Epithelial cell of esophagus (primary cell): Measurements from ENCODE around the gene PROM1.

Source experiments
- DNase-seq: peaks from one replicate; pipeline ENCODE4 v3.0.0; 2010; ENCODE audit warnings: low read depth
- H3K4me3 ChIP-seq: 2 replicates; pipeline ENCODE4 v1.5.1; 2011; ENCODE audit warnings: mild to moderate bottlenecking, low read length, control low read depth
- TF ChIP-seq, protein P1 (sequence below): IDR thresholded peaks from 2 replicates; pipeline ENCODE4 v1.5.1; 2011; ENCODE audit warnings: low read depth, mild to moderate bottlenecking, low read length, control low read depth, inconsistent platforms; ENCODE audit not compliant: insufficient read depth; ENCODE audit errors: missing control alignments

PROM1 gene

DNA sequence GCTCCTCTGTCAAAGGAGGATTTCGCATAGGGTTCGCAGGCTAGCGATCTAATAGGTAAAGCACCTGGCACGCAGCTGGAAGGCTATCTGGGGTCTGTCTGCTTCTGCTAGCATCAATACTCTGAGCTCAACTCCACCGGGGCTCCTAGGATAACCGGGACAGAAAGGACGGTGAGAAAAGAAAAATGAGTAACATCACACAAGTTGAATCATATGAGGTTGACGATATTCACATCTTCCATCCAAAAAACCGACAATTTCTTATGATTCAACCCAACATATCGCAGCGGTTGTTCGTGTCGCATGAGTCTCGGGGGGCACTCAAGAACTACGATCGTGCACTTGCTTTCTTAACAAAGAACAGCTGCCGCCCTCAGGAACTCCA, 1.8 kb downstream of the PROM1 start:
- no peak for DNase-seq
- H3K4me3 ChIP-seq: no peak overlapping the region
- TF ChIP-seq, protein P1, sequence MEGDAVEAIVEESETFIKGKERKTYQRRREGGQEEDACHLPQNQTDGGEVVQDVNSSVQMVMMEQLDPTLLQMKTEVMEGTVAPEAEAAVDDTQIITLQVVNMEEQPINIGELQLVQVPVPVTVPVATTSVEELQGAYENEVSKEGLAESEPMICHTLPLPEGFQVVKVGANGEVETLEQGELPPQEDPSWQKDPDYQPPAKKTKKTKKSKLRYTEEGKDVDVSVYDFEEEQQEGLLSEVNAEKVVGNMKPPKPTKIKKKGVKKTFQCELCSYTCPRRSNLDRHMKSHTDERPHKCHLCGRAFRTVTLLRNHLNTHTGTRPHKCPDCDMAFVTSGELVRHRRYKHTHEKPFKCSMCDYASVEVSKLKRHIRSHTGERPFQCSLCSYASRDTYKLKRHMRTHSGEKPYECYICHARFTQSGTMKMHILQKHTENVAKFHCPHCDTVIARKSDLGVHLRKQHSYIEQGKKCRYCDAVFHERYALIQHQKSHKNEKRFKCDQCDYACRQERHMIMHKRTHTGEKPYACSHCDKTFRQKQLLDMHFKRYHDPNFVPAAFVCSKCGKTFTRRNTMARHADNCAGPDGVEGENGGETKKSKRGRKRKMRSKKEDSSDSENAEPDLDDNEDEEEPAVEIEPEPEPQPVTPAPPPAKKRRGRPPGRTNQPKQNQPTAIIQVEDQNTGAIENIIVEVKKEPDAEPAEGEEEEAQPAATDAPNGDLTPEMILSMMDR: no peak

DNA sequence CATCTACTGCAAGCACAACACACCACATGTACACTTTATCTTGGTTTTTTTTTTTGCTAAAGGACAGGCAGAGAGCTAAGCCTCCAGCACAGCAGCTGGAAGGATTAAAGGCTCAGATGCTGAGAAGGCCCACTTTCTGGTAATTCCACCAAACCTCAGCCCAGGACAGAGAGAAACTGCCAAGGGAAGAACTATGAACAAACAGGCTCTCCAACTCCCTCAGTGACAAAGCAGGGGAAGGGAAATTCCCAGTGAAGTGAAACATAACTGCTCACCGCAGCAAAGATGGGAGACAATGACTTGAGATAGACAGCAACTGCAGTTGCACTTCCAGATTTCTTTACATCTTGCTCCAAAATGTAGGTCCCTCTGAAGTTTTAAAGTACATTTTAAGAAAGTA, 4.8 kb downstream of the PROM1 start:
- TF ChIP-seq, protein P1: no peak
- no peak overlapping the region for H3K4me3 ChIP-seq
- peak; percentile 70 for DNase-seq

DNA sequence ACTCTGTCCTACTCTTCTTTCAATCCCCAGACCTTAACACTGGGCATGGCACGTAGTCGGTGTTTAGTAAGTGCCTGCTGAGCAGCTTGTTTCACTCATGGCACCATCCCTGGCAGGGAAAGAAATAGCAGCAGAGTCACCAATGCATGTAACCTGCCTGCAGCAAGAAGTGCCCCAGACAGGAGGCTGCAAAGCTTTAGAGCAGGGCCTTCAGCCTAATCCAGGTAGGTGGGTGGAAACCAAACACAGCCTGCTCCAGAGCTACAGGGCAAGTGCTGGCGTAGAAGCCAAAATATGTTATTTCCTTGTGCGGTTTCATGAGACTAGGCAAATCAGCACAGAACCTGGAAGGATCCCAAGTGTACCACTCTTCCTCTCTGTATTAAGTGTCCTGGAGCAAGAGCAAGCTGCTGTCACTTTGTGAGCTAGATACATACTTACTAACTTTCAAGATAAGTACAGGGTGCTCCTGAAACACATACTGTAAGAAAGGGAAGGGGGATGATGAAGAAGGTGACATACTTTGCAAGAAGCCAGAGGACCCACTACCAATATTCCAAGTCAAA, 5.5 kb downstream of the PROM1 start:
- peak; percentile 30 for DNase-seq
- TF ChIP-seq, protein P1: no peak
- H3K4me3 ChIP-seq: no peak overlapping the region

DNA sequence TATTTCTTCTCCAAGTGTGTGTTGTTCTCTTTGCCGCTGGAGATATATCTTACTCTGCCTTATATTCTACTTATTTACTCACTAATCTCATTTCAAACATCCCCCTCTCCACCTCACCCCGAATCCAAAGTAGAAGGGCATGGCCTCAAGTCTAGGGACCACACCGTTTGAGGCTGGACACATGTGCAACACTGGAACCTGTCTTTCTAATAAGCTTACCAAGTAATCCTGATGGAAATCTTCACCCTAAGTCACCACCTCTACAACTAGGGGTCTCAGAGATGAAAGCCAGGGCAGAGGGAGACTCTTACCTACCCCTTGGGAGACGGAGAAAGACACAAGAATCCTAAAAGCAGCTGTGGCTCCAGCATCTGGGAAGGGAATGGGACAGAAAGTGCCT, 6.0 kb downstream of the PROM1 start:
- TF ChIP-seq, protein P1: no peak
- no peak overlapping the region for H3K4me3 ChIP-seq
- DNase-seq: no peak

DNA sequence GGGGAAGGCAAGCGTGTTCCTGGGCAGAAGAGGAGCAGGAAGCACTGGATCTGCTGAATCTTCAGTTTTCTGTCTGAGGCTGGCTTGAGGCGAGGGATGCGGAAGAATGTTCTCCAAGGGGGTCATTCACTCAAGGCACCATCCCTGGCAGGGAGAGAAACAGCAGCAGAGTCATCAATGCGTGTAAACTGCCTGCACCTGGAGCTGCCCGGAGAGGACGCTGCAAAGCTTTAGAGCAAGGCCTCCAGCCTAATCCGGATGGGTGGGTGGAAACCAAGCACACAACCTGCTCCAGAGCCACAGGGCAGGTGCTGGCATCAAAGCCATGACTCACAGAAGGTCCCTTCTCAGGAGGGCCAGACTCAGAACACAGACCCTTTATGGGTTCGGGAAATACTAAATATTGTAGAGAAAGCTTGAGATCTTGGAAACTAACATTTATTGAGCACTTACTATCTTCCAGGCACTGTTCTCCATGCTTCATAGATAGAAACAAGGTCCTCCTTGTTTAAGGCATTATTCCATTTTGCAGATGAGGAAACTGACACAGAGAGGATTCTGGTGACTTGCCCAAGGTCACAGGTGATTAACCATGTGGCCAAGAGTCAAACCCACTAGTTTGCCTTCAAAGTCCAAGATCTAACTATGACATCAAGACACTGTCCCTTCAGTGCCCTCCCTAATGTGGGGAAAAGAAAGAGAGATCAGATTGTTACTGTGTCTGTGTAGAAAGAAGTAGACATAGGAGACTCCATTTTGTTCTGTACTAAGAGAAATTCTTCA, 7.7 kb downstream of the PROM1 start:
- no peak overlapping the region for H3K4me3 ChIP-seq
- DNase-seq: no peak
- TF ChIP-seq, protein P1: no peak

DNA sequence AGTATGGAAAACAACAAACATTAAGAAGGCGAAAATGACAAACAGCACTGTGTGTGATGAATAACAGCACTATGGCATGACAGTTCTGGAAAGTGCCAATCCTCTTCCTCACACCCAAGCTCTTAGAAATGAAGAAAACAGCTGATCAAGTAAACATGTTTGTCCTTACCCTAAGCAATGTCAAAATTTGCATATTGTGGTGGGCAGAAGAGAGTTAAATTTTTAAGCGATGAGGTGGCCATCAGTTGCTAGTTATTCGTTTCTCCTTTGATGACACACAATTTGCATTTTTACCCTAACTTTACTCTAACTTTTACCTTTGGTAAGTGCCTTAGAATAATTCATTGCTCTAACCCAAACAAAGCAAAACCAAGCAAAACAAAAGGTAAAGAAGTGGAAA, 8.8 kb downstream of the PROM1 start:
- no peak for DNase-seq
- no peak overlapping the region for H3K4me3 ChIP-seq
- TF ChIP-seq, protein P1: no peak

DNA sequence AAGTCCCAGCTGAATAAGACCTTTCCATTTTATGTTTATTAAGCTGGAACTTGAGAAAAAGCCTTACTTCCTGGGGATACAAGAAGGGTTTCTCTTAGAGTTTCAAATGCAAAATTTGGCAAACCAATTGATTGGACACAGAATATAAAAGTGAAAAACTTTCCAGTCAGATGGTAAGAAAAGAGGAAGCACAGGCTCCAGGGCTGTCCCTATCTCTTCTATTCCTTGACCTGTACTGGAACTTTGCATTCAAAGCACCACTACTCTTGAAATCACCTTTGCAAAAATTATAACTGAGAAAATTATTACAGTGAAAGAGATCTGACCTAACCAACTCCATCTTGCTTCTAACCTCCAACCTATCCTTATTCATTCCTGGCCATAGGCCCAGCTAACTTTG, 11.7 kb downstream of the PROM1 start:
- TF ChIP-seq, protein P1: no peak
- no peak overlapping the region for H3K4me3 ChIP-seq
- no peak for DNase-seq
